Stimulated activated CD8-positive, alpha-beta memory T cell treated with anti-CD3 and anti-CD28 coated beads, Interleukin-15, amount 100 ng/mL, for 24 hours (primary cell): Measurements from ENCODE around the gene CYB5R4.
"Not testable (repeated sequence)": the region's sequence is repeated elsewhere in the genome, so short reads cannot be mapped to it uniquely, and the experiment has no call there.

Source experiments
- DNase-seq: peaks from one replicate; pipeline ENCODE4 v3.0.0-alpha.2; 2020; ENCODE audit warnings: low read depth

CYB5R4 gene

GRCh38 chr6:83908813-83909212 is 49.3 kb downstream of the CYB5R4 start:
- DNase-seq, result no peak

DNA sequence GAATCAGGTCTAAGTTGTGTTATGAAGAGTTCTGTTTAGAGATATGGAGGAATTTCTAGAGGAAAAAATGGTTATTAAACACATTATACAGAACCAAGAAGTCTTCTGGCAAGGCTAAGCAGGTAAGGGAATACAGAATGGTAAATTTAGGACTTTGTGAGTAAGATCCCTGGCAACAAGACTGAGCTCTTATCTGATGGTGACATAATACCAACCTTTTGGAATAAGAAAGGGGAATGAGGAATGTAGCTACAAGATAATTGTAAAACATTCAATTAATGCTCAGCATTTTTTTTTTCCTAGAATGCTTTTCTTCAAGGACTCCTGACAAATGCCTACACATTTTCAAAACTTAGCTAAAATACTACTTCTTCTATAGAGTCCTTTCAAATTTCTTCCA is 51.8 kb downstream of the CYB5R4 start:
- no peak for DNase-seq

- no peak for DNase-seq
Measured at GRCh38 chr6:83914953-83915352, 55.5 kb downstream of the CYB5R4 start.

DNA sequence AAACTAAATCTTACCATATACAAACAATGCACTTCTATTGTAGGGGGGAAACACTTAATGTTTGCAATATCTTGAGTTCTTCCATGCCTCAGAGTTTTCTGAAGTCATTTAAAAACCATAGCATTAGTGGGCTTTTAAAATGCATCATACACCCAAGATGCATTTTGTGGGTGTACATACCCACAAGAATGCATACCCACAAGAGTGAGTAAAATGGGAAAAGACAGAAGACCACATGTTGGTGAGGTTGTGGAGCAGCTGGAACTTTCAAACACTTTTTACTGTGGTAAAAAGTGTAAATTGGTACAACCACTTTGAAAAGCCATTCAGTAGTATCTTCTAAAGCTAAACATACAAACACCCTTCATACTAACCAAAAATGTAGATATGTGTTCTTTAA is 57.5 kb downstream of the CYB5R4 start:
- DNase-seq, result no peak

GRCh38 chr6:83920017-83920416 is 60.5 kb downstream of the CYB5R4 start:
- DNase-seq, result no peak

DNA sequence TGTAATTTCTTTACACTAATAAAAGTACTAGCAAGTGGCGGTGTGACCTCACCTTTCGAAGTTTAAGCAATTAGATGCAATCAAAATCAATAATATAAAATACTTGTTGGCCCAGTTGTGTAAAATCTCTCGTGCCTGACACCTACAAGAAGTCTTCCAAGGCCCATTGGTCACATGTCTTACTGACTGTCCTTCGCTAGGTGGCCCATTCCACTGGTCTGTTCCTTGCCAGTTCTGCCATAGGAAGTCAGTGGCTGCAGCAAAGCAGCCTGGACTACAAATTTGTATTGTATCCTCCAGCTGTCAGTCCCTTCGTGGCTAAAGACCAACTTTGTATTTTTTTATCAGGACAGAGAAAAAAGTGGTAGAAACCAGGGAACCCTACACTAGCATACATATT is 61.8 kb downstream of the CYB5R4 start:
- DNase-seq, result no peak

GRCh38 chr6:83927470-83927869 is 68.0 kb downstream of the CYB5R4 start:
- DNase-seq, result no peak

GRCh38 chr6:83928286-83928685 is 68.8 kb downstream of the CYB5R4 start:
- DNase-seq, result no peak

- DNase-seq, result not testable (repeated sequence)
Measured at GRCh38 chr6:83946201-83946833, 86.8 kb downstream of the CYB5R4 start.

- DNase-seq, result not testable (repeated sequence)
Measured at GRCh38 chr6:83947983-83948382, 88.5 kb downstream of the CYB5R4 start.

DNA sequence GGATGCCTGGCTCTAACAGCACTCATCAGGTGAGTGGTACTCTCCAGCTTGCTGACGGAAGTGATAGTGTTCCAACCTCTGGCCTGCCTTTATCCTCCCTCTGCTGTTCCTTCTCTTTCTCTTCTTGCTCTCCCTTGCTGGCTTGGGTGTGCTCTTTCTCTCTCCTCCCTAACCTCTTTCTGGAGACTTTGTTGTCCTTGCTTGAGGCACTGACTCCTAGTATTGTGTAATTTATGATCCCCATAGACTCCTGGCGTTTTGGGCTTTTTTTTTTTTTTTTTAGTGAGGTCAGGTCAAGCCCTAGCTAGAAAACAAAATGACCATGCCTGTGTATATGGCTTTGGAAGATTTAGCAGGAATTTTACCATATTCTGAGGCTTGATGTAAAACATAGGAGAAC is 89.4 kb downstream of the CYB5R4 start:
- no peak for DNase-seq

DNA sequence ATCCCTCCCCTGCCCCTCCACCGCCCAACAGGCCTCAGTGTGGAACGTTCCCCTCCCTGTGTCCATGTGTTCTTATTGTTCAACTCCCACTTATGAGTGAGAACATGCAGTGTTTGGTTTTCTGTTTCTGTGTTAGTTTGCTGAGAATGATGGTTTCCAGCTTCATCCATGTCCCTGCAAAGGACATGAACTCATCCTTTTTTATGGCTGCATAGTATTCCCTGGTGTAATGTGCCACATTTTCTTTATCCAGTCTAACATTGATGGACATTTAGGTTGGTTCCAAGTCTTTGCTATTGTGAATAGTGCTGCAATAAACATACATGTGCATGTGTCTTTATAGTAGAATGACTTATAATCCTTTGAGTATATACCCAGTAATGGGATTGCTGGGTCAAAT is 91.9 kb downstream of the CYB5R4 start:
- DNase-seq, result not testable (repeated sequence)

DNA sequence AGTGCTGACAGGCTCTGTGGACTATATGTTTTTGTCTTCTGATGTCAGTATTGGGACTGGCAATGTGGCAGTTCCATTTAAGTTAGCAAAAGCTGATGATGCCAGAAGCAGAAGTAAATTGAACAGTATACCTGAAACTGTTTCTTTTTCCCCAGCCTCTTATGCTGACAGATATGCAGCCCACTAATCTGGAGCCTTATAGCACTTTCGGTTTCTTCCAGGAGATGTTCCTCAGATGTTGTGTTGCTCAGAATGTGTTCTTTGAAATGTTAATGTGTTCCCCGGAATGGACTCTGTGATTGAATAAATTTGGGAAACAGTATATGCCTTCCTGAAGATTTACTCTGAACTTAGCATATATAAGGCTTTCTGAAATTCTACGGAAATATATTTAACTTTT is 93.3 kb downstream of the CYB5R4 start:
- DNase-seq, result no peak

DNA sequence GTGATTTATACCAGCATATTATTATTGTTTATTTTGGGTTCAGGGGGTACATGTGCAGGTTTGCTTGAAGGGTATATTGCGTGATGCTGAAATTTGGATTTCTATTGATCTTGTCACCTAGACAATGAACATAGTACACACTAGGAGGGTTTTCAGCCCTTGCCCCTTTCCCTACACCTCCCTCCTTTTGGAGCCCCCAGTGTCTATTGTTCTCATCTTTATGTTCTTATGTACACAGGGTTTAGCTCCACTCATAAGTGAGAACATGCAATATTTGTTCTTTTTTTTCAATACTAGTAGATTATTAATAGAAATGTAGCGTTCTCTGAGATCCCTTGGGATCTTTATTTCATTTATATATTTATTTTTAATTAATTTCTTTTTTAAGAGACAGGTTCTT is 94.9 kb downstream of the CYB5R4 start:
- no peak for DNase-seq

- no peak for DNase-seq
Measured at GRCh38 chr6:83958241-83958685, 98.8 kb downstream of the CYB5R4 start.

- no peak for DNase-seq
Measured at GRCh38 chr6:83960664-83961063, 101.2 kb downstream of the CYB5R4 start.

- DNase-seq, result no peak
Measured at GRCh38 chr6:83962582-83962981, 103.1 kb downstream of the CYB5R4 start.

DNA sequence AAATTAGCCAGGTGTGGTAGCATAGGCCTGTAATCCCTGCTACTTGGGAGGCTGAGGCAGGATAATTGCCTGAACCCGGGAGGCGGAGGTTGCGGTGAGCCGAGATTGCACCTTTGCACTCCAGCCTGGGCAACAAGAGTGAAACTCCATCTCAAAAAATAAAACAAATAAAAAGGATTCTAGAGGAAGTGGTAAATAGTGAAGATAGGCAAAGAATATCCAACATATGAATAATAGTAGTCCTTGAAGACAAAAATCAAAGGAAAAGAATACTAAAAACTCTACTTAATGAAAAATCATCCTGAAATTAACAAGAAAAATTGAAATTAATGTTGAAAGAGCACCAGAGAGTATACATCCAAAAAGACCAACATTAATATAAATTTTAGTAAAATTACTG is 107.0 kb downstream of the CYB5R4 start:
- no peak for DNase-seq

GRCh38 chr6:83970582-83970981 is 111.1 kb downstream of the CYB5R4 start:
- no peak for DNase-seq

- no peak for DNase-seq
Measured at GRCh38 chr6:83974409-83975050, 115.0 kb downstream of the CYB5R4 start.

GRCh38 chr6:83976037-83976755 is 116.7 kb downstream of the CYB5R4 start:
- DNase-seq, result no peak

DNA sequence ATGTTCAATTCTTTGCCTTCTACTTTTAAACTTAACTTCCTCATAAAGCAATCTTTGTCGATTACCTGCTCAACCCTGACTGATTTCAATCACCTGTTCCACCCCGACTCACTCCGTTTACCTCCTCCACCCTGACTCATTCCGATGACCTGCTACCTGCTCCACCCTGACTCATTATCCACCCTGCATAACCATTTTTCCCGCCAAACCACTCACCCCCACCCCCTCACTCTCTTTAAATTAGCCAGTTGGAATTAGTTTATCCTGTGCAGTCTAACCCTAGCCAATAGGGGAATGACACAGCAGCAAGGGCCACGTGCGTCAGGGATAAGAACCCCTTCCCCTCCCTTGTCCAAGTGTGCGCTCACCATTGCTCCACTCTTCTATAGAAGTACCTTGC is 117.4 kb downstream of the CYB5R4 start:
- DNase-seq, result no peak

DNA sequence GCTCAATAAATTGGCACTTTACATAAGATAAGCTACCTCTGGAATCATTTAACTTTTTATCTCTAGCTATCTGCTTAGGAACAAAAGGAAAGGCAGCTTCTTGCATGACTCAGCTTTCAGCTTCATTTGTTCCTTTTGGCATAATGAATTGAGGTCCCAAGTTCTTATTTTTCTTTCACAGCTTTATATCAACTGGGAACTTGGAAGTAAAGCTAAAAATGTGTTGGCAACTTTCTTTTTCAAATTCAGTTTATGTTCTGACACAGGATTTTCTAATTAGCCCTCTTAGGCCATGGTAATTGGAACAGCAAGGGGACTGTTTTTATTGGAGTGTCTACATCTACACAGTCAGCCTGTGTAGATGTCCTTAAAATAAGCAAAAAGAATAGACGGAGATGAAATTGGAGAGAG is 118.8 kb downstream of the CYB5R4 start:
- DNase-seq, result no peak
